OCI-LY7 (cell line): ENCODE data around the gene ZNF746.

Experiments
- CTCF ChIP-seq: fragments of 200-600 bp; sonication (generic); conservative IDR thresholded peaks from 2 replicates; pipeline ENCODE4 v1.5.1; 2014; ENCODE audit warnings: mild to moderate bottlenecking, antibody characterized with exemption, low read length, moderate library complexity, mixed read lengths
- EZH2phosphoT487 ChIP-seq: fragments of 200-600 bp; sonication (generic); IDR thresholded peaks from 2 replicates; pipeline ENCODE4 v1.6.1; 2018; ENCODE audit warnings: low read depth, borderline replicate concordance, mild to moderate bottlenecking, mixed run types, antibody characterized with exemption, low read length, moderate library complexity, mixed read lengths

GRCh38 chr7:149478754-149479153 is 18.9 kb downstream of the ZNF746 start:
- no peak for TF ChIP-seq CTCF
- no peak for TF ChIP-seq EZH2phosphoT487
